NCI-H1694 (cell line): ENCODE measurements around the gene PTHLH.

Experiments
- DNase-seq: peaks from one replicate; lab custom pipeline; 2025; lab: John Stamatoyannopoulos, UW

Gene PTHLH

GRCh38 chr12:27974735-27975221 lies 2.2 kb upstream of the PTHLH start:
- no peak for DNase-seq

DNA sequence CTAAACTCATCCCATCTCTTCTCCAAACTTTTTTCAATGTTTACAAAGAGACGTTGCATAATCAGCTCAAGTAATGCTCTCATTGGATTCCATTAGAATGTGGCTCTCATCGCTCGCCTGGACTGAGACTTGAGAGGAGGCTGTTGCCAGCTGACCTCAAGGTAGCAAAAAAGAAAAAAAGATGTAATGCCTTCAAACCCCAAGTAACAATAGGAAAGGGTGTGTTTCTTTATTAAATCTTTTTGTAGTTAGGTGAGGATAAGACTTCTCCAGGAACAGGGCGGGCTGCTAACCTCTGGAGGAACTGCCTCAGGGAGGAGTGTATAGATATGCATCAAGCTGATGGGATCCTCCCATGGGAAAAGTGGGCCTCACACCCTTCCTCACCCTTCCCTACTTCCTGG lies 956 bp upstream of the PTHLH start:
- no peak for DNase-seq

DNA sequence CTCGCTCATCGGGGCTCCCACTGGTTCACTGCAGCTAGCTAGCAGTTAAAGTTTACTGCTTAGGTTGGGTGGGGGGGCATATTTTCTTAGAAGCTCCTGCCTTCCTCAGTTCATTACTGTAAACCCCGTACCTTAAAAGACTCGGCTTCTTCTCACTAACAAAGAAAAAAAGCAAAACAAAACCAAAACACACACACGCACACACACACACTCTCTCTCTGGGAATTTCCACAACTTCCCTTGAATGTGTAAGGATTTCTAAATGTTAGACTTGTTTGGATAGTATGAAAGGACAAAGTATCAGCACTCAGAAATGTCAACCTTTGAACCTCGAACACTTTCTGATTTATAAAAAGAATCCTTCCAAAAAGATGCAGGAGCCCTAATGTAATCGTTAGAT lies 927 bp downstream of the PTHLH start:
- DNase-seq = no peak

GRCh38 chr12:27971121-27971489 lies 1.4 kb downstream of the PTHLH start:
- DNase-seq = no peak

GRCh38 chr12:27970401-27971120 lies 2.0 kb downstream of the PTHLH start:
- no peak for DNase-seq

- DNase-seq = no peak
Observed at GRCh38 chr12:27969624-27970400, 2.7 kb downstream of the PTHLH start.

DNA sequence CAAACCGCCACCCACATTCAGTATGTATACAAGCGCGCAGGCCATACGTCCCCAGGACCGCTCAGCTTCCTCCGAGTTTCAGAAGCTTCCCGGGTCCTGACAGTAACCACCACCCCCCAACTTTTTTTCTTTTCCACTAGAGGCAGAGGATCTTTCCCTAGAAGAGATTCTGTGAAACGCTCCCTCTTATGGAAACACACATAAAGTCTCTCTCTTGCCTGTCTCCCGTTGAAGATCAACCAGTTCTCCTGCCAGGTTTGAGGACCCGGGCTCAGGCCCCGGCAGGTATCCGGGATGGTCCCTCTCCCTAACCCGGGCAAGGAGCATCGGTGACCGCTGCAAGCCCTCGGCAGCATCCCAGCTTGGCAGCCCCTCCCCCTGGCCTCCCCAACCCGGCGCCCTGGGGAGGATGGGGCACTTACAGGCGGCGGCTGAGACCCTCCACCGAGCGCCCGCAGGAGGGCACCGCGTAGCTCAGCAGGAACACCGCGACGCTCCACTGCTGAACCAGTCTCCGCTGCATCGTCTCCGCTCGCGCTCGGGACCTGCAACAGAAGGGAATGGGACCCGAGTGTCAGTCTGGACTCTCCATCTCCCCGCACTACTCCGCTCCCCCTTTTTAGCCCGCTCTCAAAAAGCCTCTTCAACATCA lies 3.4 kb downstream of the PTHLH start:
- no peak for DNase-seq

DNA sequence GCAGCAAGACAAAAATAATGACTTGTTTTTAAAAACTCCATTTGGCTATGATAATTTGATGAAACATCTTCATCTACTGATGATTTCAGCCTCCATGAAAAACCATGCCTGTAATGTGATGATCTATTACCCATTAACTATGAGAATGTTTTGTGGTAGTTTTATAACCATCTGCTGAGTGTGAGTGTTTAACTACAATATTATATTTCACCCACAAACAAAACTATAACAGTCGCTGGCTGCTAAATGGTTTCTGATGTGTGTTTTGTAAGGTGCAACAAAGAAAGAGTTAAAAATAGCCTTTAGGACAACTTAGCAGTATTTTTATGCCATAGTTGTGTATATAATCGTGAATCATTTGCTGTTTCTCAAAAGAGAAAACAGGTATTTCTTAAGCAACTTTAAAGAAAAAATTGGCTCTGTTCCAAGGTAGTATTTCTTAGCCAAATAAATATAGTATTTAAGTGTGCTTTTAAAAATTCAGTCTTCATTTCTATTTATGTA lies 4.9 kb downstream of the PTHLH start:
- peak; percentile 96 for DNase-seq

DNA sequence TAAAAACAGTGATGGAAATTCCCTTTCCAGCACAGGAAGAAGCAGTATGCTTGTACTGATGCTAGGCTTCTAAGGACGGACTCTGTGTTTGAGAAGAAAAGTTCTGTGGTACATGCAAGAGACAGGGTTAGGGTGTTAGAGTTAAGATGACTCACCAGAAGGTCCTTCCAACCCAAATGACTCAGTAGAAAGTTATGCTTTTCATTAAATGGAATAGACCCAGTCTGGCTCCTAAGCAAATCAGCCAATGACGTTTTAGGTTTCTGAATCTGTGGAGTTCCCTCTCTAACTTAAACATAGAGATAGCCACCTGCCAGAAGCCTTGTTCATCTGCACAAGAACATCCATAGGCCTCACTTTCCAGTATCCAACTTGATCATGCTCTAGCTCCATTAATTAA lies 5.7 kb downstream of the PTHLH start:
- no peak for DNase-seq

GRCh38 chr12:27965966-27966365 lies 6.6 kb downstream of the PTHLH start:
- DNase-seq = peak; percentile 23

DNA sequence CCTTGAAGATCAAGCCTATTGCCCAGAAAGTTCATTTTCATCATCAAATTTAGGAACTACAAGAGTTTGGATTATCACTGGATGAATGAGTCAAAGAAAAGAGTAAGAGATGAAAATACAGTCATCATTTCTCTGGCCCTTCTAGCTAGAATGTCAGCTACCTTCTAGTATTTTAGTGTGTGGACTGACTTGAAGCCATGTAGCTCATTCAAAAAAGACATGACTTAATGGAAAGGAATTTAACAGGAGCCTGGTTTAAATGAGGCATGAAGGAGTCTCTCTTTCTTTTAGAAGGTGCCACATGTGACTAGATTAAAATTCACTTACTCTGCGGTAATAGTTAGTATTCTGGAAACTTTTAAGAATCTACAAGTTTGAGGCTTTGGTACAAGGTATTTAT lies 7.1 kb downstream of the PTHLH start:
- DNase-seq = no peak

GRCh38 chr12:27964123-27964522 lies 8.4 kb downstream of the PTHLH start:
- no peak for DNase-seq

DNA sequence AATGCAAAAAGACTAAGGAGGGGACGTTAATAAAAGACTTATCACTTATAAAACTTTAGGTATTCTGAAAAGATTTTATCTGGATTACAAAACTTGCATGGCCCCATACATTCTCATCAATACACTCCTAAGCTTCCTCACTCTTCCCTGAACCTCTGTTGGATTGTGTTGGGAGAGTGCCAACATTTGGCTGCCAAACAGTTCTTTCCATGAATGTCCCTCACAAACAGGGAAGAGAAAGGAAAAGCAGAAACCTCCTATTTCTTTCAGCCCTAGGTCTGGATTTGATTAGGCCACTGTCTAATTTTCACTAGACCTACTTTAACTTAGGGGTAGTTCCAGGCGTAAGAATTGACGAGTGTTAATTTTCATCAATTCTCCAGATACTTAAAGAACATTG lies 11.7 kb downstream of the PTHLH start:
- peak; percentile 27 for DNase-seq

- DNase-seq = no peak
Observed at GRCh38 chr12:27958675-27959074, 13.9 kb downstream of the PTHLH start.

GRCh38 chr12:27957366-27957765 lies 15.2 kb downstream of the PTHLH start:
- DNase-seq = no peak

GRCh38 chr12:27953817-27954216 lies 18.7 kb downstream of the PTHLH start:
- DNase-seq = no peak

DNA sequence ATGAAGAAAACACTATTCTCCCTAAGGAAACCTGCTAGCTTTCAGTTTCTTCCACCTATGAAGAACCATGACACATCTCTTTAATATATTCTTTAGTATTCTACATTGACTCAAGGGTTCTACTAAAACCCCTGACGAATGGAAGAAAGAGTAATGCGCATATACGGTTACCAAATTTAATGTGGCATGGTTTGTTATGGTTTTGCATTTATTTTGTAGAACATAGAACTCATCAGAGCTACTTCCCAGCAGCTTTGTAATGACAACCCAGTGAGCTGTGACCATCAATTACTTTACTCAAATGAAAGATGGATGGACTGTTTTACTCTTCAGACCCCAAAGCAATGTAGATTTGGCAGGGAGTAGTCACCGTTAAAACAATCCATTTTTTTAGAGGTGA lies 19.2 kb downstream of the PTHLH start:
- DNase-seq = no peak

DNA sequence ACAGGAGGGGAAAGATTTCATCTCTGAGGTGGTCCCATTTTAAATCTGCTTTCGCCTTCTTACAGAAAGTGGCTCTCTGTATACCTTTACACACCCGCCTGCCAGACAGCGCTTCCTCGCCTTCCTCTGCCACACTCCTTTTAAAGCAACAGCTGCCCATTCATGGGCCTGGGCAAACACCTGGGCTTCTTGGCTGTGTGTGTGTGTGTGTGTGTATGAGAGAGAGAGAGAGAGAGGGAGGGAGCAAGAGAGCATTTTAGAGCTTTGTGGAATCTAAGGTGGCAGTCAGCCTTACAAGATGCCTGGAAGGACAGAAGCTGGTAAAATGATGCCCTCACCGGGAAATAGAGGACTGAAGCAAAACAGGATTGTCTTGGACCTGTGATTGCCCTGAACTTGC lies 20.0 kb downstream of the PTHLH start:
- DNase-seq = no peak

- no peak for DNase-seq
Observed at GRCh38 chr12:27951898-27952297, 20.6 kb downstream of the PTHLH start.

DNA sequence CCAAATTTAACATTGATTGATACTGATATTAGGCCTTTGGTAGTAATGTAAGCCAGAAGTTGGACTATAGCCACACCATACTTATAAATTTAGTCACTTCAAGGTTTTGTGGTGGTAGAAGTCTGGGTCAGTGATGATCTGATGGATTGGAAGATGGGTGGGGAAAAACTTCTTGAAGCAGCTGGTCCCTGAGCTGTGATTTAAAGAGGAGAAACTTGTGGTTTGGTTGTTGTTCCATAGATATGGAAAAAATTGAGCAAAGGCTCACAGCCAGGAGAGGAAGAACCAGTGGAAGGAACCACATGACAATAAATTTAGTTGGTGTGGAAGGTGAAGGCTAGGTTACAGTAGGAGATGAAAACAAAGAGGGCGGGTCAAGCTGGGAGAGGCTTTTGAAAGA lies 26.1 kb downstream of the PTHLH start:
- no peak for DNase-seq

GRCh38 chr12:27940756-27941402 lies 31.7 kb downstream of the PTHLH start:
- DNase-seq = peak; percentile 80

DNA sequence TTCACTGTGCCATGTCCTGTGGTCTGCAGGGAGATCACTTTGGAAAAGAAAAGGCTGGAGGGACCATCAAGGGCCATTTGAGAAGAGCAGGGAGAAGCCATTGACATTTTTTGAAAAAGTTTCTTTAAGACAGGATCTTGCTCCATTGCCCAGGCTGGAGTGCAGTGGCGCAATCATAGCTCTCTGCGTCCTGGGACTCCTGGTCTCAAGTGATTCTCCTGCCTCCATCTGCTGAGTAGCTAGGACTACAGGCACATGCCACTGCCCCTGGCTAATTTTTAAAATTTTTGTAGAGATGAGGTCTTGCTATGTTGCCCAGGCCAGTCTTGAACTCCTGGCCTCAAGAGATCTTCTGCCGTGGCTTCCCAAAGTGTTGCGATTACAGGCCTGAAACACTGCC lies 32.3 kb downstream of the PTHLH start:
- no peak for DNase-seq
